HG03139 (cell line): ENCODE data around the gene PES1.
"Not testable (repeated sequence)": the region's sequence is repeated elsewhere in the genome, so short reads cannot be mapped to it uniquely, and the experiment has no call there.

Source experiments
- ATAC-seq: cut with Tn5 transposase; IDR thresholded peaks from one replicate; pipeline ENCODE4 v1.9.1; 2021; ENCODE audit not compliant: unreplicated experiment

PES1 gene

GRCh38 chr22:30591588-30592359 is at the start of gene PES1:
Gene PES1, minus strand, starts transcription at chr22:30591910. Its CDS starts 77 bp downstream, at chr22:30591833.
- peak; percentile 96 for ATAC-seq

- ATAC-seq: no peak
Measured at GRCh38 chr22:30640839-30641430, 49.2 kb upstream of the PES1 start.

- no peak for ATAC-seq
Measured at GRCh38 chr22:30640361-30640760, 48.7 kb upstream of the PES1 start.

GRCh38 chr22:30637701-30638114 is 46.0 kb upstream of the PES1 start:
- ATAC-seq: no peak

- ATAC-seq: no peak
Measured at GRCh38 chr22:30636226-30637077, 44.7 kb upstream of the PES1 start.

GRCh38 chr22:30635273-30636225 is 43.8 kb upstream of the PES1 start, which contains the start of gene SLC35E4:
Gene SLC35E4, plus strand, starts transcription at chr22:30635781. Its CDS starts 670 bp downstream, at chr22:30636451.
- ATAC-seq: peak; percentile 62

GRCh38 chr22:30634471-30635233 is 42.9 kb upstream of the PES1 start:
- peak; percentile 44 for ATAC-seq

GRCh38 chr22:30631469-30631868 is 39.8 kb upstream of the PES1 start:
- not testable (repeated sequence) for ATAC-seq

- ATAC-seq: no peak
Measured at GRCh38 chr22:30628491-30628890, 36.8 kb upstream of the PES1 start.

GRCh38 chr22:30627471-30627870 is 35.8 kb upstream of the PES1 start:
- no peak for ATAC-seq

GRCh38 chr22:30626413-30626812 is 34.7 kb upstream of the PES1 start:
- no peak for ATAC-seq

GRCh38 chr22:30619909-30620308 is 28.2 kb upstream of the PES1 start:
- not testable (repeated sequence) for ATAC-seq

GRCh38 chr22:30617819-30618218 is 26.1 kb upstream of the PES1 start:
- no peak for ATAC-seq

GRCh38 chr22:30615543-30615954 is 23.8 kb upstream of the PES1 start:
- no peak for ATAC-seq

- ATAC-seq: no peak
Measured at GRCh38 chr22:30614879-30615278, 23.2 kb upstream of the PES1 start.

GRCh38 chr22:30614268-30614667 is 22.6 kb upstream of the PES1 start:
- ATAC-seq: no peak

GRCh38 chr22:30612789-30613188 is 21.1 kb upstream of the PES1 start:
- no peak for ATAC-seq

- no peak for ATAC-seq
Measured at GRCh38 chr22:30611197-30611596, 19.5 kb upstream of the PES1 start.

GRCh38 chr22:30610299-30610698 is 18.6 kb upstream of the PES1 start:
- ATAC-seq: no peak
